Activated CD4-positive, alpha-beta T cell treated with anti-CD3 and anti-CD28 coated beads for 48 hours (primary cell): Measurements from ENCODE around the gene PSMD1.
A peak's percentile ranks its signal among the peaks of the same experiment; 100 is the strongest.
"Not testable (repeated sequence)": the region's sequence is repeated elsewhere in the genome, so short reads cannot be mapped to it uniquely, and the experiment has no call there.

Source experiments
- DNase-seq: peaks from one replicate; pipeline ENCODE4 v3.0.0-alpha.2; 2020

The PSMD1 gene

GRCh38 chr2:231056453-231057416 is at the start of gene PSMD1:
PSMD1 (plus strand) TSS chr2:231056867; CDS start chr2:231057026, 159 bp downstream.
- DNase-seq: peak; percentile 95

DNA sequence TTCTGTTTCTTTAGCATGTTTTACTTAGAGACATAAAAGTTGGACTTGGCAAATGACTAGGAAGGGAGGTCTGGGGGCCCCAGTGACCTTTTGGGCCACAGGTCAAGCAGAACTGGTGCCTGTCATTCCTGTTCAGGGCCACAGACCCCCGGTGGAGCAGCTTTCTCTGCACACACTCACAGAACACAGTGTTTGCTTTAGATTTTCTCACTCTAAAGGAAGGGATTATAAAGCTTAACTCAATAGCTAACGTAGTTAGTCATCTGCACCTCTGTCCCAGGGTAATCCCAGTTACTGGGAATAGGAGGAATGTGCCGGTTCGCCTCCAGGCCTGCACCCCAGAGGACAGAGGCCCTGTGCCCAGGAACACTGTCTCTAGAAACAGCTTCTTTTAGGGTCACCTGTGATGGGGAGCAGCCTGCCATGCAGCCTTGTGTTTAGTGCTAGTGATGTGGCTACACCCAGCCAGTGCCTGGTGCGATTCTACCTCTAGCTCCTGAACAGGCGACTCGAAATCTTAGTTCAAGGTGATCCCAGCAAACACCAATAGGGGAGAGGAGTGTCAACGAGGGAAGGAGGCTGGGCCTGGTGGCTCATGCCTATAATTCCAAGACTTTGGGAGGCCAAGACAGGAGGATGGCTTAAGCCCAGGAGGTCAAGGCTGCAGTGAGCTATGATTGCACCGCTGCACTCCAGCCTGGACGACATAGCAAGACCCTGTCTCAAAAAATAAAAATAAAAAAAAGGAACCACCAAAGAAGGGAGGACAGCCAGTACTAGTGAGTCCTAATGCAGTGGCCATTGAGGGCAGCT is 49.2 kb upstream of the PSMD1 start:
- DNase-seq: no peak

GRCh38 chr2:231008131-231008530 is 48.5 kb upstream of the PSMD1 start:
- no peak for DNase-seq

GRCh38 chr2:231009236-231009919 is 47.3 kb upstream of the PSMD1 start:
- no peak for DNase-seq

DNA sequence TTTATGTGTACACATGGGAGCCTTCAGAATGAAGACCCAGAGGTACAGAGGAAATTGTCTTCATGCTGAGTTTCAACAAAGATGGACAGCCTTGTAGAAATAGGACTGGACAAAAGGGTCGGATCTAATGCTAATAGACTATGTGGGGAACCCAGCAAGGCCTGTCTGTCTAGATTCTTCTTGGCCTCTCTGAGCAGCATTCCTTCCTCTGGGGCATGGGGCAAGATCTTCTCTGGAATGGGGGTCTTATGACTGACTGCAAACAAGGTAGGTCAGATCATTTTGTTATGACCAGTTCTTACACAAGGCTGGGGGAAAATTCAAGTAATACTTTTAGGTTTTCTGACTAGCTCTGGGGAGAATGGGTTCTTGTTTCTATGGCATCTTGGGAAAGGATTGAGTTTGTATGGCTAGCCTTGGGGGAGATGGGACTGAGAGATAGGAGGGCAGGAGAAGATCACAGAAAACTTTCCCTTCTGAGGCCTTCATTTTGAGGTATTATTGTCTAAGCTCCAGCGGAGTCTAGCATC is 46.4 kb upstream of the PSMD1 start:
- DNase-seq: no peak

GRCh38 chr2:231011526-231011925 is 45.1 kb upstream of the PSMD1 start:
- DNase-seq: no peak

DNA sequence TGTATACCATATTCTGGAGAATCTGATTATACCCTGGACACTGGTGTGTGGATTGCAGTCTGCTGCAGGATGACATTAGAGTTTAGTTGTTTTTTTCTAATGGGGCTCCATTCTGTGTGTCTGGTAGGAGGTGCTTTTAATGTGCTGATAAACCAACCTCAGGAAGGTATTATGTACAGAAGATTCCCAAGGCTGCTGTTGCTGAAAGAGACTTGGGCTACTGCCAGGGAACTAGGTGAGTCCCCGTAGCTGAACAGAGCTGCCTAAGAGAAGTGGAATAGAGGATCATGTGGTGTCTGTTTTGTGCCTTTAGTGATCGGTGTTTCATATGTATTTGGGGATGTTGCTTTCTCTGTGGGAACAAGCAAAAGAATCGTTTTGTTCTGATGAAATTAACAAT is 44.2 kb upstream of the PSMD1 start:
- DNase-seq: no peak

DNA sequence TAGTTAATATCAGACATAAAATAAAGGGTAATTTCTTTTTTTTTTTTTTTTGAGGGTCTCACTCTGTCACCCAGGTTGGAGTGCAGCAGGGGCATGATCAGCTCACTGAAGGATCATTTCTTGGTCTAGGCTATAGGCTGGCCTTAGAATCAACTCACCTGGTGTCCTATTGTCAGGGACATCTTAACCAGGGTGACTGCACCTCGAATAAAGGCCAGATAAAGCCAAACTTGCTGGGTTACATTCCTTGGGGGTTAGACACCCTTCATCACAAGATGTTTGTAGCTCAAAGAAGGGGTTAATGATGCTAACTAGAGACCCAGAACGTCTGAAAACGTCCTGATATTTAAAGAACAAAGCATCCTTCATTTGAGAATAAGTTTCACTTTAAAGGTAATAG is 42.8 kb upstream of the PSMD1 start:
- DNase-seq: no peak

DNA sequence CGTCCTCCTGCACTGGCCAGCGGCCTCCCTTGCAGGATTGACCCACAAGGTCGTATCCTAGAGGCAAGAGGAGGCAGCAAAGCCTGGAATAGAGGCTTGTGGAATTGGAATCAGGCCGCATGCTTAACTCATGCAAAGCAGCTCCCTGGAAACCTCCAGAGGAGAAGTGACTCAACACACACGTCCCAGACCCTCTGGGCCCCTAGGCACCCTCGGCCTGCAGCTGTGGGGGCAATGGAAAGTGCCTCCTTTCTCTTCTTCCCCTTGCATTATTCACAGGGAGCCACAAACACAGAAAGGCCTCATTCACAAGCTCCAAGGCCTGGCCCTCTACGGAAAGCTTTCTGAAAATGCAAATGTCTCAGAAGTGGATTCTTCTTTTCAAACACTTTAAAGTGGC is 41.2 kb upstream of the PSMD1 start:
- DNase-seq: no peak

GRCh38 chr2:231015926-231016325 is 40.7 kb upstream of the PSMD1 start:
- no peak for DNase-seq

- DNase-seq: no peak
These were observed 40.0 kb upstream of the PSMD1 start for GRCh38 chr2:231016566-231017230.

GRCh38 chr2:231017231-231017598 is 39.5 kb upstream of the PSMD1 start:
- peak; percentile 26 for DNase-seq

DNA sequence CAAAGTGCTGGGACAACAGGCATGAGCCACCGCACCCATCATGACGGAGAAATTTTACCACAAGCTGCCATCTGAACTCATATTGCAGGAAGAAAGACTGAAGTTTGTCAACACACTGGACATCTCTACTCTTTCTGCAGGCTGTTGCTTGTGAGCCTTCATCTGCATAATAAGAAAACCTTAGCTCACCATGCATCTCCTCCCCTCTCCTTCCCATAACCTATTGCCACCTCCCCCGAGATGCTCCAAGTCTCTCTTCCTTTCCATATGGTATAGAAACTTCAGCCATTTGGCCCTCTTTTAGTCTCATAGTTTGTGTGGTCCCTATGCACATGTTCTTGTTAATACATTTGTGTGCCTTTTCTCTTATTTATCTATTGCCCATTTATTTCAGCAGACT is 38.5 kb upstream of the PSMD1 start:
- DNase-seq: no peak

DNA sequence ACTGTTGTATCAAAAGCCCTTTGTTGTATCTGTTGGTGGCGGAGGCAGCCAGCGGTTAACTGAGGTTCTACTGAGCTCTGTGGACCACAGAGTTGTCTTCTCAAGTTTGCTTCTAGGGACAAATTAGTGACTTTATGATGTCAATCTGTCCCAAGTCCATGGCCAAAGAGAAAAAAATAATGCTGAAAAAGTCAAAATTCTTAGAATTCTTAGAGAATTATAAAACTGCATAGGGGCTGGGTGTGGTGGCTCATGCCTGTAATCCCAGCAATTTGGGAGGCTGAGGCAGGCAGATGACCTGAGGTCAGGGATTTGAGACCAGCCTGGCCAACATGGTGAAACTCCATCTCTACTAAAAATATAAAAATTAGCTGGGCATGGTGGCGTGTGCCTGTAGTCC is 31.6 kb upstream of the PSMD1 start:
- not testable (repeated sequence) for DNase-seq

GRCh38 chr2:231028889-231029288 is 27.8 kb upstream of the PSMD1 start:
- DNase-seq: no peak

- DNase-seq: peak; percentile 17
These were observed 27.1 kb upstream of the PSMD1 start for GRCh38 chr2:231029563-231029962.

GRCh38 chr2:231030725-231031124 is 25.9 kb upstream of the PSMD1 start:
- no peak for DNase-seq

GRCh38 chr2:231032575-231033140 is 24.0 kb upstream of the PSMD1 start:
- DNase-seq: no peak

GRCh38 chr2:231033147-231034132 is 23.2 kb upstream of the PSMD1 start:
- no peak for DNase-seq

GRCh38 chr2:231034291-231034882 is 22.3 kb upstream of the PSMD1 start:
- no peak for DNase-seq
